Measurements from ENCODE around the gene CNTNAP2.

The CNTNAP2 gene

GRCh38 chr7:146424084-146424483, 307.5 kb downstream of the CNTNAP2 start:
- no peak for DNase-seq (ENCODE audit: low read depth)

DNA sequence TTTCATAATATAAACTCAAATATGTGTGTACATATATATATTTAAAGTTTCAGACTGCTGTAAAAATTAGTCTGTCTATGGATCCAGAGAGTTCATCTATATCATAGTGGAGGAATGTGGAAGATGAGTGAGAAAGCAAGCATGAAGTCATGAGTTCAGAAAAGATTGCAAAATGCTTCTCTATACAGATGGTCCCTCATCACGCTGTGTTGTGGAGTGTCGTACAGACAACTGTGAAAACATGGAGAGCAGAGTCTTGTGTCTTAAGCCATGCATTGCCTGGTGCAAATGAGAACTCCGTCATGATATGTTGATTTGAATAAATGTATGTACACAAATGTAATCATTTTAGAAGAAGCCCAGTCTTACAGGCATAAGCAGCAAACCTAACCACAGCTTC, 316.9 kb downstream of the CNTNAP2 start:
- no peak for DNase-seq (ENCODE audit: low read depth)

GRCh38 chr7:146443102-146443501, 326.5 kb downstream of the CNTNAP2 start:
- DNase-seq (ENCODE audit: low read depth) = no peak

DNA sequence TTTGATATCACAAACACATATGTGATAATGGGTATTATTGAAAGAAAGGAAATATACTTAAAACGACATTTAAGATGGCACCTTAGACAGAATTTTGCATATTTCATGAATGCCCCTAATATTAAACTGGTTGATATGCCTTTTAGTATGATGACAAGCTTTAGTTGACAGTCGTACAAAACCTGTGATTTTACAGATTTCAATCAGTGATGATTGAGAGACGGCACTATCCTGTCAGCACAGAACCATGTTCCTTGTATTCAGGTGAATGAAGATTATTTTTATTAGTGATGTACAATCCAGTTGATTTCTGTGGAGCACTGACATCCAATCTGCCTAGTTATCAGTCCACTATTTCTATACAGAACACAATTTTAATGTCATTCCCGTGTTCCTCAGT, 333.0 kb downstream of the CNTNAP2 start:
- DNase-seq (ENCODE audit: low read depth) = no peak

DNA sequence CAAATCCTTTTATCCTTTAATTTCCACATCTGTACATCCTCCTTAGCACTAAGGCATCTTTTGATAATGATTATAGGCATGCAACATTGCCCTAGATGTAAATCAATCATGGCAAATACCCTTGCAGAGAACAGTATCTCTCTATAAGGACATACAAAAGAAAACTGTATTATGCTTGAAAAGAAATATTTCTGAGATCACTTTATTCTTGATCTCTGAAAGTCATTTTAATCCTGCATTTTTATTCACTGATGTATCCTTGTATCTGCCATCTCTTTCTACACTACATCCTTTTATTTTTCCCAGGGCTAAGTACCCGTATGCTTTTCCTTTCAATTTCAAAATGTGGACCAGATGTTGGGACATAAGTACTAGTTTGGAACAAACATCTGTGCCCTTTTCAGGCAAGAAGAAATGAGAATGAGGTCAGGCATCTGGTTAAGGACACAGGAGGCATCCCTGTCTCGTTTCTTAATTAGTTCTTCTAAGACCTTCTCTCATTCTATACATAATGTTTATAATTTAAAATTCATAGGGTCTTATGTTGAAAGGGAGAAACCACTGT, 338.6 kb downstream of the CNTNAP2 start:
- DNase-seq (ENCODE audit: low read depth) = no peak

- no peak for DNase-seq (ENCODE audit: low read depth)
Measured at GRCh38 chr7:146479040-146479439, 362.4 kb downstream of the CNTNAP2 start.

DNA sequence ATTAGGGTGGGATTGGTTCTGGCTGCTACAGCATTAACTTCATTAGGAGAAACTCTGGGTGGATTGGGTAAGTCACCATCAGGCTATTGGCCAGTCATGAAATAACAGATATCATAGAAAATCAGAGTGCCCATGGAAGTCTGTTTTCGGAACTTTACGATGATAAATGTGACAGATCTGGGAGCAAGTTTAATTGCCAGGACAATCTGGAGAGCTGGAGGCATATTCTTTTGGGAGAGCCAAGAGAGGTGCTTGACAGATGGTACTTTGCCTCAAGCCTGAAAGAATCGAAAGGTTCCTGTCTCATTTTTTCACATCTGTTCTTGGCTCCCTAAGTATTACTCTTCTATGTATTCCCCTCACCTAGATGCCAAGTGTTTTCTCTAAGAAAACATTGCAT, 369.9 kb downstream of the CNTNAP2 start:
- DNase-seq (ENCODE audit: low read depth) = no peak

DNA sequence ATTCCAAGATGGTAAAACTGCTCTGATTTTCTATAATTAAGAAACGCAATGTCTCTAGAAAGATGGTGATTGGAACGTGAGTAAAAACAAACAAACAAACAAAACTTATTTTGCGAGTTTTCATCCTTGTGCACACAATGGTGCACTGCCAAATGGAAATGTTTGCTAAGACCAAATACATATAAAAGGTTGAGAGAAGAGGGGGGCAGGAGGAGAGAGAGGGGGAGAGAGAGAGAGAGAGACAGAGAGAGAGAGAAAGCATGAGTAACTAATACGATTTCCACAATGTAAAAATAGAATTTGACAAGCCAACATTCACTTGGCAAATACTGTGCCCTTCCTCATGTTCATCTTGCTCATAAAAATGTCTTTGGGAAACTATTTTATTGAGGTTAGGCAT, 375.4 kb downstream of the CNTNAP2 start:
- DNase-seq (ENCODE audit: low read depth) = no peak

- no peak for DNase-seq (ENCODE audit: low read depth)
Measured at GRCh38 chr7:146494952-146495596, 378.5 kb downstream of the CNTNAP2 start.

DNA sequence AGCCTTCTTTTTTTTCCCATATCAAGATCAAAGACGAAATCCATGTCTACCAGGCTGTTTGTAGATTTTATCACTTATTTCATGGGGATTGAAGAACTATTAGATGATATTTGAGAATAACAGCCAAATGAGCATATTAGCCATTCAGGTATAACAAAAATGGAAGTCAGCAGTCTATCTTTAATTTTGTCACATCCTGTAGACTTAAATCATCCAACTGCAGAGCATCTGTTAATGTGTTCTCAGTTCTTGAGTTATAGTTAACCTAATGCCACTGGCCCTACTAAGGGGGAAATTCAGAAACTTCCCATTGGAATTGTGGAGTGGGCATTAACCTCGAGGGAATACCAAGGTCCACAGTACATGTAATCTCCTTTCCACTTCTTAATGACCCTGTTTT, 380.1 kb downstream of the CNTNAP2 start:
- DNase-seq (ENCODE audit: low read depth) = no peak

- DNase-seq (ENCODE audit: low read depth) = no peak
Measured at GRCh38 chr7:146499970-146500369, 383.4 kb downstream of the CNTNAP2 start.

- no peak for DNase-seq (ENCODE audit: low read depth)
Measured at GRCh38 chr7:146503844-146504243, 387.2 kb downstream of the CNTNAP2 start.

DNA sequence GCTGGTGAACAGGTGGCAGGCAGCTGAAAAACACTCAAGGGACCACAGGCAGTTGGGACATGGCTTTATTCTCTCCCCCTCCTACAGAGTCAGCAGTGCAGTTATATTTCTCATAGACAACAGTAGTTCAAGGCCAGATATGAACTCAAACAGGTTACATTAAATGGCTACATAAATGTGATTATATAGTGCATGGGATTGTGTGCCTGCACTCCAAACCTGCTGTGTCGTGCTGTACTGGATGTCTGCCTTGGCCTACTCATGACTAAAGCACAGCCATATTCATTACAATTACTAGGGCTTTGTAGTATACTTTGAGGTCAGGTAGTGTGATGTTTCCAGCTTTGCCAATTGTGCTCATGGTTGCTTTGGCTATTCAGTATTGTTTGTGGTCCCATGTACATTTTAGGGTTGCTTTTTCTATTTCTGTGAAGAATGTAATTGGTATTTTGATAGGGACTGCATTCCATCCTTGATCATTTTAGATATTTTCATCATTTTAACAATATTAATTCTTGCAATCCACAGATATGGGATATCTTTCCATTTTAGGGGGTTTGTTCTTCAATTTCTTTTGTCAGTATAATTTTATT, 393.6 kb downstream of the CNTNAP2 start:
- DNase-seq (ENCODE audit: low read depth) = no peak

GRCh38 chr7:146514304-146514703, 397.7 kb downstream of the CNTNAP2 start:
- no peak for DNase-seq (ENCODE audit: low read depth)

DNA sequence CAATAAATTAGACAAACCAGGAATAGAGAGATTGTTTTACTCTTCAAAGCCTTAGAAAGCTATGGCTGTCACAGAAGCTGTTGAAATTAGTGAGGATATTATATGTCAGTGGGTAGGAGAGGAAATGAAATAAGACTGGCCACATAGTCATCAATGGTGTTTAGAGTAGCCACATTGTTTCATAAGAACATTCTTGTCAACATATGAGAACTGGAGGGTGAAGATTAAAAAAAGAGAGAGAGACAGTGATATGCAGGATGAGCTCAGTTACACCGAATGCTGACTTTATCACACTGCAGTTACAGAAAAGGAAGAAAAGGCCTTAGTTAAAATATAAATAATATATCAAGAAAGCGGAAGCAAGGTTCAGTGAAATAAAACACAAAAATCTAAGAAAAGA, 412.0 kb downstream of the CNTNAP2 start:
- no peak for DNase-seq (ENCODE audit: low read depth)

DNA sequence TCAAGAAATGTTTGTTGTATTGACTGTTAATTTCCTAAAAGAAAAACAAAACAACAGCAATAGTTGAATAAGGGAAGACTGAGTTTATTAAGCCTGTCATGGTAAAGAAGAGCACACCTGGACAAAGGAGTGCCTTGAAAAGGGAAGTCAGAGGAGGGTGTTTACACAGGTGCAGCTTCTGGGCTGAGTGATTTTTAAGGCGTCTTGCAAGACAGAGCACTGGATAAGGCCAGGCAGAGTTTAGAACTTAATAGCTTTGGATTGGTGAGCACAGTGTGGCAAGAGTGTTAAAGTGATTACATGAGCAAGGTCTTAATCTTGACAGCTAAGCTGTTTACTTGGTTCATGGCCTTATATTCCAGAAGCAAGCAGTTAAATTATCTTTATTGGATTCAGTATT, 423.2 kb downstream of the CNTNAP2 start:
- DNase-seq (ENCODE audit: low read depth) = no peak

DNA sequence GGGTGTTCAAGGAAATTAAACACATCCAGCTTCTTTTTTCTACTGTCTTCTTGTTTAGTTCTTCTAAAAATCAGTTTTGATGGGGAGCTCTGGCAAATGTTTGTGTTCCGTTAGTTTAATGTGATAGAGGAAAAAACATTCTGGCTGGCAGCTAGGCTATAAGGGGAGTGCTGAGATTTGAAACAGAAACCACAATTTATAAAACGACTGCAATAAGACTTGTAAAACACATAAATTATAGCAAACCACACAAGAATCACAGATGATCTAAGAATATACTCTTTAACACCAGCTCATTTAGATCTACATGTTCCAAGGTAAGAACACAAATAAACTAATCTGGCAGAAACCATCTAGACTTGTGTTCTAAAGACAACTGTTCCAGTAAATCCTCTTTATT, 425.5 kb downstream of the CNTNAP2 start:
- DNase-seq (ENCODE audit: low read depth) = no peak

DNA sequence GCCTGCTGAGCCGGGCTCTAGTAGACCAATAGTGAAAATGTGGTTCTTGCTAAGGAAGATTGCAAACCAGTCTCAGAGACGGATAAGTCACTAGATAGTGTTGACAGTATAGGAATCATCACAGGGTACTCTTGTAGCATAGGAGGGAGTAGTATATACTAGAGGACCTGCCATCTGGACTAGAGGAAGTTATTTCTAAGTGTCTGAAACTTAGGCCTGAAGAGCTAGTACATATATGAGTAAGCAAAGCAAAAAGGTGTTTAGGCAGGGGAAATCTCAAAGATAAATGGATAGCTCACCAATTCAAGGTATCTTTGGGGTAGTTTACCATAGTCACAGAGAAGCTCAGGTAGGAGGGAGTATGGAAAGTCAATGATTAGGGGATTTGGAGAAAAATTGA, 428.1 kb downstream of the CNTNAP2 start:
- no peak for DNase-seq (ENCODE audit: low read depth)

- DNase-seq (ENCODE audit: low read depth) = no peak
Measured at GRCh38 chr7:146548816-146549215, 432.2 kb downstream of the CNTNAP2 start.

GRCh38 chr7:146554556-146554955, 438.0 kb downstream of the CNTNAP2 start:
- no peak for DNase-seq (ENCODE audit: low read depth)

DNA sequence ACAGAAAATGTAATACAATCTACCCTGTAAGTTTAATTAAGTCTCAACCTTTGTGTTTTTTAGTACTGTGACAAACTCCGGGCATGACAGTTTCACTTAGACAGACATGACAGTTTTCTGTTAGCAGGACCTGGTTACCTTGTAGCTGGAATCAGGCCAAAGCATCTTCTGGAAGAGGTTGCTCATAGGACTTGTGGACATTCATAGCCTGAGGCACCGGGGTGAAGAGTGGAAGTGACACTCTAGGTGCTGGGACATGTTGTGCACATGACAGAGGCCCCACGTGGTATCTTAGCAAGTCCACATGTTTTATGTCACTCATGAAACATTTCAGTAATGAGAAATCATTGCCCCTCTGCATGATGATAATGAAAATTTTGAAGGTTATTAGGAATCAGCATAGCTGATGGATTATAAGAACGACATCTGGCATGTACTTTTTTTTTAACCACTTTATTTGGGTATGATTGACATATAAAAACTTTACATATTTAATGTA, 441.4 kb downstream of the CNTNAP2 start:
- DNase-seq (ENCODE audit: low read depth) = no peak

GRCh38 chr7:146565872-146566271, 449.3 kb downstream of the CNTNAP2 start:
- DNase-seq (ENCODE audit: low read depth) = no peak

DNA sequence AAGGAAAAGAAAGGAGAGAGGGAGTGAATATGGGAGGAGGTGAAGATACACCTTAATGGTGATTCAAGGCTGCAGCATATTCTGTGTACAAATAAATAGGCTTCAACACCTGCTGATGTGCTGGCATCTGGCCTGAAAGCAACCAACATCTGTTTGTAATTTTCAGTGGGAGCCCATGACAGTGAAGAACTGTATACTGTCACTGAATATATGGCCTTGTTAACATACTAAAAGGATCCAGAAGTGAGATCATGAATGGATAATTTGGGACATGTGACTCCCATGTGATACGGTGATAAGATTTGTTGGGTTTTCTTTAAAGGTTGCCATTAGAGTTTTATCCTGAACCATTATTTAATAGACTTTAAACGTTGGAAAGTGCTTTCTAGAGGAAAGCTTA, 459.3 kb downstream of the CNTNAP2 start:
- DNase-seq (ENCODE audit: low read depth) = no peak

DNA sequence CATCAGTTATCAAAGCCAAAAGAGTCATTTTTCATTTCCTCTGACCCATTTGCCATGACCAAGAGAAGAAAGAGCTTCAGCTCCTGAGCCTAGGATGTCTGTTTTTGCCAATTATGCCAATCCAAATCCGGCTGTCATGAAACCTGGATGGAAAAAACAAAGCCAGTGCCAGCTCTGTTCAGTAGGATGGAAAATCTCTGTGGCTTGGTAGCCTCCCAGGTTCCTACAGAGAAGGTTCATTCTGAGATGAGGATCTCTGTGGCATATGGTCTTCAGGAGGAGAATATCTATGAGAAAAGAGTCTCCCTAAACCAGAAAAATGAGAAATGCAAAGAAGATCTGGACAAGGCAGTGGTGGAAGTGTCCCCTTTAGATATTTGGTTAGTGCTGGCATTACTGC, 475.4 kb downstream of the CNTNAP2 start:
- no peak for DNase-seq (ENCODE audit: low read depth)

All from stimulated activated CD8-positive, alpha-beta memory T cell treated with anti-CD3 and anti-CD28 coated beads, Interleukin-12 subunit alpha, Interleukin-12 subunit beta, amount 100 ng/mL, for 1 hour (primary cell).